Measurements from ENCODE around the gene PNPLA6.
"Not testable (repeated sequence)": the region's sequence is repeated elsewhere in the genome, so short reads cannot be mapped to it uniquely, and the experiment has no call there.

The PNPLA6 gene

GRCh38 chr19:7558667-7559066 is 23.1 kb downstream of the PNPLA6 start:
- DNase-seq = no peak

DNA sequence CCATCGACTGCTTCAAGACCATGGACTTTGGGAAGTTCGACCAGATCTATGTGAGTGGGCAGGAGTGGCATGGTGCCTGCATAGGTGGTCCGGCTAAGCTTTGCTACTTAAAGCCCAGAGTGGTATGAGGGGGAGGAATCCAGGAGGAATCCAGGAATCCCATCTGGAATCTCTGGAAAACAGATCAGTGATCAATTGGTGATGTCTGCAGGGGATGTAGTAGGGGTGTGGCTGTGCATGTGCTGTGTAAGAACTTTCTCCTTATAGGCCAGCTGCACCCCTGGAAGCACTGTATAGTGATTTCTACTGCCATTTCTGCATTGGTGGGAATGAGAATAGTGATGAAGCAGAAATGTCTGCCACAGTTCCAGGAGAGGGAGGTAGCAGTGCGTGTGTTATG is 23.6 kb downstream of the PNPLA6 start:
- DNase-seq = no peak

- no peak for DNase-seq
Measured at GRCh38 chr19:7560255-7560654, 24.7 kb downstream of the PNPLA6 start.

DNA sequence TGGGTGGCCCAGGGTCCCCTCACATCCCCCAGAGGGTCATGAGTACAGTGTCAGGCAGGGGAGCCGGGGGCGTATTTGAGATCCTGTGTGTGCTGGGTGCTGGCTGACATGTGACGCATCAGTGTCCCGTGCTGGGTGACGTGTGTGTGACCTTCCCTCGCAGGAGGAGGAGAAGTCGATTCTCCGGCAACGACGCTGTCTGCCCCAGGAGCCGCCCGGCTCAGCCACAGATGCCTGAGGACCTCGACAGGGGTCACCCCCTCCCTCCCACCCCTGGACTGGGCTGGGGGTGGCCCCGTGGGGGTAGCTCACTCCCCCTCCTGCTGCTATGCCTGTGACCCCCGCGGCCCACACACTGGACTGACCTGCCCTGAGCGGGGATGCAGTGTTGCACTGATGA is 25.8 kb downstream of the PNPLA6 start:
- no peak for DNase-seq

DNA sequence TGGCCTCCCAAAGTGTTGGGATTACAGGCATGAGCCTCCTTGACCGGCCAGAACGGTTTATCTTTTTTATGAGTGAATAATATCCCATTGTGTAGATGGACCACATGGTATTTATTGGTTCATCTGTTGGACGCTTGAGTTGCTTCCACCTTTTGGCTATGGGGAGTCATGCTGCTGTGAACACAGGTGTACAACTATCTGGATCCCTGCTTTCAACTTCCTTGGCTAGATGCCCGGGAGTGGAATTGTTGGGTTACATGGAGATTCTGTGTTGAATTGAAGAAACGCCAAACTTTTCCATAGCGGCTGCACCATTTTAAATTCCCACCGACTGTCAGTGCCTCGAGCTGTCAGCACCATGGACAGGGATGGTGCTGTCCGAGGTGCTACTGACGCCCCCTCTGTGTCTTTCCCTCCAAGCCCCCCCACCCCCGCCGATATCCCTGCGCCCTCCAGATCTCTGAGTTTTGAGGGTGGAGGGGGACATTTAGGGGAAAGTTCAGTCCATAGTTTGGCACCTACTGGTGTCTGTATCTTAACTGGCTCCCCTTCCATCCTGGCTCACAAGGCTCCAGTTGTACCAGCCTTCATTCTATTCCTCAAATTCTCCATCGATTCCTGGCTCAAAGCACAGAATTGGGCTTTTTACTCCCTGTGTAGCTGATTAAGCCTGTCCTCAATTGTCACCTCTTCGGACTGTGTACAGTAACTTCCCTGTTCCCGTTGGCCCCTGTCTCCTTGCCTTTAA is 27.3 kb downstream of the PNPLA6 start:
- no peak for DNase-seq

DNA sequence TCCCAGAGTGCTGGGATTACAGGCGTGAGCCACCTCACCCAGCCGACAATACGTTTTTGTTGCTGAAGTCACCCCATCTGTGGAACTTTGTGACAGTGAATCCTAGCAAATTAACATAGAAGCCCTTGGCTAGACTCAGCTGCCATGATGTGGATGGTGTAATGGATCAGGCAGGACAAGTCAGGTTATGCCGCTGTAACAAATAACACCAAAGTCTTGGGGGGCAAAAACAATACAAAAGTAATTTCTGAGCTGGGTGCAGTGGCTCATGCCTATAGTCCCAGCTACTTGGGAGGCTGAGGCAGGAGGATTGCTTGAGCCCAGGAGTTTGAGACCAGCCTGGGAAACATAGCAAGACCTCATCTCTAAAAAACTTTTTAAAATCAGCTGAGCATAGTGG is 29.3 kb downstream of the PNPLA6 start:
- no peak for DNase-seq

DNA sequence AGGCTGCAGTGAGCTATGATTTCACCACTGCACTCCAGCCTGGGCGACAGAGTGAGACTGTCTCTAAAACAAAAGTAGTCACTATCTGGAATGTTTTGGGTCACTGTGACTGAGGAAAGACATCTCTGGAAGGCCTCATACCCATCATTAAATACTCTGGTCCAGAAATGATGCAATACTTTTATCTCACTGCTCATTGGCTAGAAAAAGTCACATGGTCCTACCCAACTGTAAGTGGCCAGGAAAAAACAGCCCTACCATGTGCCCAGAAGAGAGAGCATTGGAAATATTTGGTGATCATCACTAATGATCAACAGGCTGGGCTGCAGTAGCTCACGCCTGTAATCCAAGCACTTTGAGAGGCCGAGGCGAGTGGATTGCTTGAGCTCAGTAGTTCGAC is 29.8 kb downstream of the PNPLA6 start:
- no peak for DNase-seq

- no peak for DNase-seq
Measured at GRCh38 chr19:7570761-7571160, 35.2 kb downstream of the PNPLA6 start.

GRCh38 chr19:7575434-7576040 is 40.0 kb downstream of the PNPLA6 start:
- DNase-seq = no peak

DNA sequence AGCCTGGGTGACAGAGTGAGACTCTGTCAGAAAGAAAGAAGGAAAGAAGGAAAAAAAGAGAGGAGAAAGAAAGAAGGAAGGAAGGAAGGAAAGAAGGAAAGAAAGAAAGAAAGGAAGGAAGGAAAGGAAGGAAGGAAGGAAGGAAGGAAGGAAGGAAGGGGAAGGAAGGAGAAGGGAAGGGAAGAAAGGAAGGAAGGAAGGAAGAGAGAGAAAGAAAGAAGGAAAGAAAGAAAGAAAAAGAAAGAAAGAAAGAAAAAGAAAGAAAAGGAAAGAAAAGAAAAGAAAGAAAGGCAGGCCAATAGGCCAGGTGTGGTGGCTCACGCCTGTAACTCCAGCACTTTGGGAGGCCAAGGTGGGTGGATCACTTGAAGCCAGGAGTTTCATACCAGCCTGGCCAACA is 41.9 kb downstream of the PNPLA6 start:
- not testable (repeated sequence) for DNase-seq

GRCh38 chr19:7578127-7578526 is 42.6 kb downstream of the PNPLA6 start:
- DNase-seq = no peak

DNA sequence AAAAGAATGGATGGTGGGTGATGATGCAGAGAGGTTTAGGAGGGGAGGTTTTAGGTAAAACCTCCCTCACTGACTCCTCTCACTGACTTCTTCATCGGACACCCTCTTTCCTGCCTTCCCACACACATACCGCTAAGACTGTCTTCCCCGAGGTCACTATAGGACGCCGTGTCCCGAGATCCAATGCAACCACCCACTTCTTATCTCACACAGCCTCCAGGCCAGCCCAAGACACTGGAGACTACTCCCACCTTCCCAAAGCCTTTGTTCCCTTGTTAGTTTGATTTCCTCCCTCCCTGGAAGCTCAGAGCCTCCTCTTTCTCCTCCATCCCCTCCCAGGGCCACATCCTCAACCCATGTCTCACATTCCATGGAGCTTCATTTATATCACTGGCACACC is 43.7 kb downstream of the PNPLA6 start:
- DNase-seq = no peak

DNA sequence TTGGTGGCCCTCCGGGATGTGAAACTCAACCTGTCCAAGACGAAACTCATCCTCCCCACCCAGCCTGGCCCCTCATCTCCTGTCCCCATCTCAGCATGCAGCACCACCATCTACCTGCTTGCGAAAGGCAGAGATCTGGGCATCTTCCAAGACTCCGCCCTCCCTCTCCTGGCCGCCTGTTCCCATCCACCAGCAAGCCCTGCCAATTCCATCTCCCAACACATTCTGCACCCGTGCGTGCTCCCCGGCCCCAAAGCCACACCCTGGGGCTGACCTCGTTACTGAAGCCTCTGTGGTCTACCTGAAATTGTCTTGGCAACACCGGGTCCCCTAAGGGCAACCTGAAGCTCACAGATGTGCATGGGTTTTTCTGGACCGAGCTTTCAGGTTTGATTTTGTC is 46.9 kb downstream of the PNPLA6 start:
- DNase-seq = no peak

GRCh38 chr19:7589822-7590221 is 54.3 kb downstream of the PNPLA6 start:
- no peak for DNase-seq

DNA sequence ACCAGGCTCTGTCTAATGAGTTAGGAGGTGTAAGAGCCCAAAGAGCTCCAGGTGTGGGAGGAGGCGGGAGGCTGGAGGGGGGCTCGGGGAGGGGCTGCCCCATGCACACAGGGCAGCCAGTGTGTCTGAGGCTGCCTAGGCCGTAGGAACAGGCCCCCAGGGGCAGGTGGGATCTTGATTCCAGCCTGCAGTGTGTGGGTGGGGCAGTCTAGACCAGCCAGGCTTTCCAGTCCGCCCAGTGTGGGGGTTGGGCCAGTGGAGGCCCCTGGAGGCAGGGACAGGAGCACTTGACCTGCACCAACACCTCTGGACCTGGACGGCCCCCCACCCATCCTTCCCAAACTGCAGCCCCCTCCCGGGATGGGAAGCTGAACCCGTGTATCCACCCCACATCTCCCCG is 54.7 kb downstream of the PNPLA6 start:
- no peak for DNase-seq

GRCh38 chr19:7595466-7596133 is 60.1 kb downstream of the PNPLA6 start, which contains the start of gene CAMSAP3:
CAMSAP3 (plus strand) TSS chr19:7595863; CDS start chr19:7596003, 140 bp downstream.
- peak; percentile 49 for DNase-seq

DNA sequence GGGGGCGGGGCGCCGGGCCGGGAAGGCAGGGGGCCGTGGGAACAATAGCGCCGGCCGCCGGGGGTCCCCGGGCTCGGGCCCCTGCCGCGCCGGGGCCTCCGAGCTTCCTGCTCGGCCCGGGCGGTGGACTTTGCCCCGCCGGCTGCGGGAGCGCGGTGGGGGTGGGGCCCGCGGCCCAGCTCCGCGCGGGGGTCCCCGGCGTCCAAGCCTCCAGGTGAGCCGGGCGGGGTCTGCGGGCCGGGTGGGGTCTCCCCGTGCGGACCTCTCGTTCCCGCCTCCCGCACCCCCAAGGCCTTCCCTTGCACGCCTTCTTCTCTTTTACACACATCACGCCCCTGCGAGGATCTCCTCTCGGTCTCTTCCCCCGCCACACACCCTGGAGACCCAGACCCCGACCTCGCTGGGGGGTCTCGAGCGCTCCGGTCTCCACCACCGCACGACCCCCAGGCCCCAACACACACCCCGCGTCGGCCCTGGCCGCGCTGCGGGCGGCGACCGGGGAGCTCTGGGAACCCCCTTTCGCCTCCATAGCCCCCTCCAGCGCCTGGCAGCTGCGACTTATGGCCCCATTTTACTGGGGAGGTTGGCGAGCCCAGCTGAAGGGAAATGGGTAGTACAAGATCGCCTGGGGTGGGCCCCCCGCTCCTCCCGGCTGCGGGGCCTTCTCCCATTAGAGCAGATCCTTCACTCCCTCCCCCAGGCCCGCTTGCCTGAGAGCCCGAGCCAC is 60.9 kb downstream of the PNPLA6 start:
- DNase-seq = no peak

DNA sequence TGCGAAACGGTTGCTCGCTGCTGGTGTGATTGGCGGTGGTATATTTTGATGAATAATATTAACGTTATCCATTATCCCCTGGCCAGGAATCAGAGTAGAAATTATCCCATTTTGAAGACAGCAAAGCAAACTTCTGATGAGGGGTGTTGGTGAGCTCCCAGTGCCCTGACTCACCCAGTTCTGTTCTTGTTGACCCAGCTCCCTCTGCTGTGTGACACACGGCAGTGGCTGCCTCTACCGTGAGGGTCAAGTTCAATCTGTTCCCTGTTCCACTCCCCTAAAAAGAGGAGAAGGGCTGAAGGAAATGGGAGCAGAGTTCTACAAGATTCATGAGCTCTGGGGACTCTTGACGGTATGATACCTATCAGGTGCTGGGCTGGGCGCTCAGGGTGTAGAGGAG is 62.2 kb downstream of the PNPLA6 start:
- DNase-seq = no peak

GRCh38 chr19:7598180-7598579 is 62.7 kb downstream of the PNPLA6 start:
- no peak for DNase-seq

GRCh38 chr19:7600721-7601120 is 65.2 kb downstream of the PNPLA6 start:
- no peak for DNase-seq

GRCh38 chr19:7602240-7602934 is 66.9 kb downstream of the PNPLA6 start:
- DNase-seq = no peak

- DNase-seq = no peak
Measured at GRCh38 chr19:7602935-7603497, 67.5 kb downstream of the PNPLA6 start.

GRCh38 chr19:7603919-7604318 is 68.4 kb downstream of the PNPLA6 start:
- no peak for DNase-seq

All from CD4-positive, alpha-beta T cell treated with Interleukin-12 subunit alpha and Interleukin-12 subunit beta, for 1 hour (primary cell).